ENCODE measurements around the gene ELMO1. TPM values are rescaled to one million over a fixed set of nuclear protein-coding genes. Genes with fewer than 3 reads are reported as not detected.

Gene ELMO1
- total and polyA plus RNA-seq, 2 of the 13 experiments (the other 11 are each of a cell fraction or from before 2014, with no cell fraction given), result 0.11 to 0.17 TPM

GRCh38 chr7:37405128-37405527 is 43.5 kb downstream of the ELMO1 start:
- no peaks in the 10 kb centered on the region for H3K36me3 ChIP-seq (replicated peaks in 1 of 2; ENCODE audit: control insufficient read depth in 1 of 2, insufficient read depth in 2 of 2, low read length in 2 of 2)
- no peak overlapping the region for H3K9ac ChIP-seq (ENCODE audit: insufficient read depth, low read depth, low read length)
- ChIA-PET CTCF (ENCODE audit: low intra/inter-chr PET ratio, low total read pairs) (no interaction called here), POLR2A (no interaction called here)
- DNase-seq (ENCODE audit: low spot score), result no peak
- in situ Hi-C loops (cut with HindIII; ENCODE audit: extremely low pct_ligation_motif_present, low pct_unique_long_range_greater_than_20kb) (no loop called here), intact Hi-C loops (cut with micrococcal nuclease; ENCODE audit: unreplicated experiment) (no loop called here)
- no peaks in the 10 kb centered on the region for H3K79me2 ChIP-seq (ENCODE audit: insufficient read depth, low read length)
- no TSS peak for BruUV-seq (replicated peaks)
- H3K4me2 ChIP-seq (ENCODE audit: low read depth, low read length), result no peak overlapping the region
- H3K27me3 ChIP-seq (ENCODE audit: control insufficient read depth in 1 of 2, insufficient read depth in 2 of 2, low read length in 2 of 2), result no peaks in the 10 kb centered on the region
- WGBS (ENCODE audit: low lambda C conversion rate), result 50% methylated on average over 5 of the region's 5 CpGs
- H3K4me1 ChIP-seq (ENCODE audit: insufficient read depth, low read length), result peaks cover 14% of the 10 kb centered on the region; the same call in 1 of the 2 replicates
- H3K4me3 ChIP-seq (replicated peaks in 1 of 3; ENCODE audit: insufficient read depth in 1 of 3, low read depth in 2 of 3, low read length in 3 of 3), result no peak overlapping the region
- no peak overlapping the region for H3K27ac ChIP-seq (ENCODE audit: extremely low read length, insufficient read depth, low read length)
- ATAC-seq, result no peak
- no peaks in the 10 kb centered on the region for H3K9me3 ChIP-seq (ENCODE audit: low read length)
- H4K20me1 ChIP-seq (ENCODE audit: insufficient read depth, low read length), result no peaks in the 10 kb centered on the region
- no peak for FAIRE-seq
- no peak for TF ChIP-seq ZNF83 (CRISPR knock-in tag; IDR thresholded peaks at IDR 0.05; ENCODE audit: borderline replicate concordance)
- TF ChIP-seq CBX2 (IDR thresholded peaks at IDR 0.05; ENCODE audit: low read depth, low read length), result no peak
- no peak for TF ChIP-seq CBX2 (CRISPR knock-in tag; IDR thresholded peaks at IDR 0.05; ENCODE audit: low read depth)
- TF ChIP-seq GLMP (CRISPR knock-in tag; IDR thresholded peaks at IDR 0.05; ENCODE audit: borderline replicate concordance), result no peak
- TF ChIP-seq NR1H2 (CRISPR knock-in tag; IDR thresholded peaks at IDR 0.05; ENCODE audit: borderline replicate concordance, low read depth), result no peak
- no peak for TF ChIP-seq ZFP62 (CRISPR knock-in tag; IDR thresholded peaks at IDR 0.05)
- no peak overlapping the region for H2AFZ ChIP-seq (ENCODE audit: low read length)

GRCh38 chr7:37399876-37400421 is 48.7 kb downstream of the ELMO1 start:
- no peaks in the 10 kb centered on the region for H4K20me1 ChIP-seq (ENCODE audit: insufficient read depth, low read length)
- no peak overlapping the region for H3K4me2 ChIP-seq (ENCODE audit: low read depth, low read length)
- intact Hi-C loops (cut with micrococcal nuclease; ENCODE audit: unreplicated experiment), result no loop called here
- no peak for DNase-seq (ENCODE audit: low spot score)
- ATAC-seq, result no peak
- H3K27me3 ChIP-seq (ENCODE audit: control insufficient read depth in 1 of 2, insufficient read depth in 2 of 2, low read length in 2 of 2), result no peaks in the 10 kb centered on the region
- H3K9me3 ChIP-seq (ENCODE audit: low read length), result no peaks in the 10 kb centered on the region
- H3K4me3 ChIP-seq (replicated peaks in 1 of 3; ENCODE audit: insufficient read depth in 1 of 3, low read depth in 2 of 3, low read length in 3 of 3), result no peak overlapping the region
- ChIA-PET POLR2A (no interaction called here), CTCF (ENCODE audit: low intra/inter-chr PET ratio, low total read pairs) (no interaction called here)
- whole genome bisulfite sequencing (ENCODE audit: low lambda C conversion rate), result 26% methylated on average over 3 of the region's 3 CpGs
- no peak overlapping the region for H3K27ac ChIP-seq (ENCODE audit: extremely low read length, insufficient read depth, low read length)
- H2AFZ ChIP-seq (ENCODE audit: low read length), result no peak overlapping the region
- no peaks in the 10 kb centered on the region for H3K36me3 ChIP-seq (replicated peaks in 1 of 2; ENCODE audit: control insufficient read depth in 1 of 2, insufficient read depth in 2 of 2, low read length in 2 of 2)
- H3K9ac ChIP-seq (ENCODE audit: insufficient read depth, low read depth, low read length), result no peak overlapping the region
- H3K79me2 ChIP-seq (ENCODE audit: insufficient read depth, low read length), result no peaks in the 10 kb centered on the region
- H3K4me1 ChIP-seq (ENCODE audit: insufficient read depth, low read length), result no peaks in the 10 kb centered on the region
- no TSS peak for BruUV-seq (replicated peaks)
- no peak for FAIRE-seq
- in situ Hi-C loops (cut with HindIII; ENCODE audit: extremely low pct_ligation_motif_present, low pct_unique_long_range_greater_than_20kb), result no loop called here
- no peak for TF ChIP-seq PLSCR1 (CRISPR knock-in tag; IDR thresholded peaks at IDR 0.05; ENCODE audit: borderline replicate concordance)
- no peak for TF ChIP-seq ZNF367 (CRISPR knock-in tag; IDR thresholded peaks at IDR 0.05; ENCODE audit: borderline replicate concordance)
- TF ChIP-seq ZNF143 (CRISPR knock-in tag; IDR thresholded peaks at IDR 0.05), result no peak
- no peak for TF ChIP-seq ZNF607 (CRISPR knock-in tag; IDR thresholded peaks at IDR 0.05; ENCODE audit: borderline replicate concordance)
- TF ChIP-seq ZNF337 (CRISPR knock-in tag; IDR thresholded peaks at IDR 0.05; ENCODE audit: borderline replicate concordance, low read depth), result no peak
- TF ChIP-seq NFRKB (IDR thresholded peaks at IDR 0.05), result no peak
- TF ChIP-seq STAG1 (CRISPR knock-in tag; IDR thresholded peaks at IDR 0.05), result no peak
- TF ChIP-seq RXRA (CRISPR knock-in tag; IDR thresholded peaks at IDR 0.05), result no peak
- no peak for TF ChIP-seq TAF15 (IDR thresholded peaks at IDR 0.05; ENCODE audit: low read depth, low read length, poor library complexity, severe bottlenecking)
- TF ChIP-seq NR2C2 (CRISPR knock-in tag; IDR thresholded peaks at IDR 0.05; ENCODE audit: borderline replicate concordance), result no peak
- no peak for TF ChIP-seq DR1 (CRISPR knock-in tag; IDR thresholded peaks at IDR 0.05)
- no peak for TF ChIP-seq ZNF10 (CRISPR knock-in tag; IDR thresholded peaks at IDR 0.05; ENCODE audit: borderline replicate concordance, low read depth)
- no peak for TF ChIP-seq TOPORS (CRISPR knock-in tag; IDR thresholded peaks at IDR 0.05)

All from HepG2 (cell line).